SKM-1 (cell line): ENCODE measurements around the gene PCK1.

ENCODE experiments used
- DNase-seq: peaks from one replicate; lab custom pipeline; 2025; ENCODE audit not compliant: unreplicated experiment; lab: John Stamatoyannopoulos, UW

The PCK1 gene

GRCh38 chr20:57601211-57601570, 40.3 kb downstream of the PCK1 start:
- no peak for DNase-seq

- DNase-seq, result no peak
These were observed 40.8 kb downstream of the PCK1 start for GRCh38 chr20:57601737-57602136.

- no peak for DNase-seq
These were observed 42.2 kb downstream of the PCK1 start for GRCh38 chr20:57603120-57603519.

GRCh38 chr20:57605045-57605444, 44.1 kb downstream of the PCK1 start:
- no peak for DNase-seq

- DNase-seq, result no peak
These were observed 45.0 kb downstream of the PCK1 start for GRCh38 chr20:57605878-57606277.

GRCh38 chr20:57608516-57608915, 47.6 kb downstream of the PCK1 start:
- DNase-seq, result no peak

- DNase-seq, result no peak
These were observed 48.4 kb downstream of the PCK1 start for GRCh38 chr20:57609086-57609841.

- no peak for DNase-seq
These were observed 48.9 kb downstream of the PCK1 start for GRCh38 chr20:57609842-57610167.

GRCh38 chr20:57610261-57610952, 49.5 kb downstream of the PCK1 start:
- DNase-seq, result no peak

- DNase-seq, result no peak
These were observed 50.8 kb downstream of the PCK1 start for GRCh38 chr20:57611586-57612311.

- no peak for DNase-seq
These were observed 51.5 kb downstream of the PCK1 start for GRCh38 chr20:57612436-57612835.

- DNase-seq, result no peak
These were observed 52.0 kb downstream of the PCK1 start for GRCh38 chr20:57612916-57613315.

- DNase-seq, result no peak
These were observed 52.6 kb downstream of the PCK1 start for GRCh38 chr20:57613481-57613921.

- DNase-seq, result no peak
These were observed 53.9 kb downstream of the PCK1 start for GRCh38 chr20:57614490-57615444.

GRCh38 chr20:57615445-57615811, 54.5 kb downstream of the PCK1 start:
- DNase-seq, result no peak

GRCh38 chr20:57616143-57616951, 55.4 kb downstream of the PCK1 start:
- DNase-seq, result no peak

- no peak for DNase-seq
These were observed 56.3 kb downstream of the PCK1 start for GRCh38 chr20:57617079-57617795.
